Measurements from ENCODE around the gene PTPRD. TPM values are rescaled to one million over a fixed set of nuclear protein-coding genes. Genes with fewer than 3 reads are reported as not detected.

PTPRD gene
- total and polyA plus RNA-seq, 2 of the 4 experiments (the other 2 are of a cell fraction), result 0.07 to 0.18 TPM

DNA sequence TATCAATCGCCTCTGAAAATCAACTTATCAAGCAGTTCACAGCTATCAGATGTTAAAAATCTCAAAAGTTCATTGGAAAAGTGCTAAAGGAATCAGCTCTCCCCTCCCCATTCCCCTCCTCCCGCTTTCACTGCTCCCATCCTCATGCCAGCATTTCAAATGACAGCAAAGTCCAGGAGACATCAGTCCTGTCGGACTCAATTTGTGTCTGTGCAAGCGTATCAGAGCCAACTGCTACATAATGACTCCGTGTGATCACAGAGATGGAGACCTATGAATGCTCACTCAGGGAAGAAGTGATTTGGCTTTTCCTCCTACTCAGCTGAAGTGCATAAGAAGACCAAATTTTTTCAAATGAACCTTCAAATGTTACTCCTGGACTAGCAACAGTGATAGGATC is 1876.0 kb downstream of the PTPRD start:
- H2AK9ac ChIP-seq (replicated peaks; ENCODE audit: low read depth, low read length, poor library complexity), result no peak overlapping the region
- no peak overlapping the region for H3K27ac ChIP-seq (ENCODE audit: insufficient read depth, low read length)
- BruUV-seq (replicated peaks), result no TSS peak
- H3K23ac ChIP-seq (ENCODE audit: low read depth, low read length), result no peak overlapping the region
- H3K9ac ChIP-seq (ENCODE audit: low read depth, low read length), result no peak overlapping the region
- H3K4me3 ChIP-seq (ENCODE audit: insufficient read depth, low read depth, low read length), result no peak overlapping the region
- no peak for ATAC-seq (ENCODE audit: low read depth)
- H4K20me1 ChIP-seq (ENCODE audit: insufficient read depth, low read length), result no peaks in the 10 kb centered on the region
- no peaks in the 10 kb centered on the region for H3K27me3 ChIP-seq (ENCODE audit: control insufficient read depth, insufficient read depth, low read length)
- H3K14ac ChIP-seq (replicated peaks; ENCODE audit: low read depth, low read length), result no peak overlapping the region
- no peak overlapping the region for H3K4me2 ChIP-seq (ENCODE audit: low read depth, low read length)
- ChIA-PET CTCF (no interaction called here), POLR2A (ENCODE audit: unreplicated experiment) (no interaction called here)
- no peak for DNase-seq
- H3K4ac ChIP-seq (ENCODE audit: low read depth, low read length), result no peak overlapping the region
- no peak overlapping the region for H2BK20ac ChIP-seq (ENCODE audit: low read depth, low read length)
- no peaks in the 10 kb centered on the region for H3K9me1 ChIP-seq (ENCODE audit: insufficient read depth, low read length)
- TF ChIP-seq RFX5 (IDR thresholded peaks at IDR 0.05; ENCODE audit: low read depth, low read length) (no peak), RAD21 (IDR thresholded peaks at IDR 0.05; ENCODE audit: low read length) (no peak), MAFK (IDR thresholded peaks at IDR 0.05; ENCODE audit: low read depth, low read length) (no peak), NFE2L2 (IDR thresholded peaks at IDR 0.05; ENCODE audit: low read depth, low read length) (no peak), FOS (IDR thresholded peaks at IDR 0.05; ENCODE audit: low read depth, low read length) (no peak), MXI1 (IDR thresholded peaks at IDR 0.05; ENCODE audit: borderline replicate concordance, low read depth, low read length) (no peak), BHLHE40 (IDR thresholded peaks at IDR 0.05; ENCODE audit: low read depth, low read length) (no peak), CEBPB (IDR thresholded peaks at IDR 0.05; ENCODE audit: low read depth, low read length) (no peak), SMC3 (IDR thresholded peaks at IDR 0.05; ENCODE audit: low read depth, low read length) (no peak), RCOR1 (IDR thresholded peaks at IDR 0.05; ENCODE audit: insufficient replicate concordance, low read length) (no peak), POLR2A (IDR thresholded peaks at IDR 0.05; ENCODE audit: low read depth, low read length) (no peak)
- TF ChIP-seq, protein P1, sequence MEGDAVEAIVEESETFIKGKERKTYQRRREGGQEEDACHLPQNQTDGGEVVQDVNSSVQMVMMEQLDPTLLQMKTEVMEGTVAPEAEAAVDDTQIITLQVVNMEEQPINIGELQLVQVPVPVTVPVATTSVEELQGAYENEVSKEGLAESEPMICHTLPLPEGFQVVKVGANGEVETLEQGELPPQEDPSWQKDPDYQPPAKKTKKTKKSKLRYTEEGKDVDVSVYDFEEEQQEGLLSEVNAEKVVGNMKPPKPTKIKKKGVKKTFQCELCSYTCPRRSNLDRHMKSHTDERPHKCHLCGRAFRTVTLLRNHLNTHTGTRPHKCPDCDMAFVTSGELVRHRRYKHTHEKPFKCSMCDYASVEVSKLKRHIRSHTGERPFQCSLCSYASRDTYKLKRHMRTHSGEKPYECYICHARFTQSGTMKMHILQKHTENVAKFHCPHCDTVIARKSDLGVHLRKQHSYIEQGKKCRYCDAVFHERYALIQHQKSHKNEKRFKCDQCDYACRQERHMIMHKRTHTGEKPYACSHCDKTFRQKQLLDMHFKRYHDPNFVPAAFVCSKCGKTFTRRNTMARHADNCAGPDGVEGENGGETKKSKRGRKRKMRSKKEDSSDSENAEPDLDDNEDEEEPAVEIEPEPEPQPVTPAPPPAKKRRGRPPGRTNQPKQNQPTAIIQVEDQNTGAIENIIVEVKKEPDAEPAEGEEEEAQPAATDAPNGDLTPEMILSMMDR (conservative IDR thresholded peaks at IDR 0.05; ENCODE audit: low read depth, low read length), result no peak
- TF ChIP-seq, protein P2, sequence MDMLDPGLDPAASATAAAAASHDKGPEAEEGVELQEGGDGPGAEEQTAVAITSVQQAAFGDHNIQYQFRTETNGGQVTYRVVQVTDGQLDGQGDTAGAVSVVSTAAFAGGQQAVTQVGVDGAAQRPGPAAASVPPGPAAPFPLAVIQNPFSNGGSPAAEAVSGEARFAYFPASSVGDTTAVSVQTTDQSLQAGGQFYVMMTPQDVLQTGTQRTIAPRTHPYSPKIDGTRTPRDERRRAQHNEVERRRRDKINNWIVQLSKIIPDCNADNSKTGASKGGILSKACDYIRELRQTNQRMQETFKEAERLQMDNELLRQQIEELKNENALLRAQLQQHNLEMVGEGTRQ (IDR thresholded peaks at IDR 0.05; ENCODE audit: low read depth, low read length), result no peak
- TF ChIP-seq, protein P3, sequence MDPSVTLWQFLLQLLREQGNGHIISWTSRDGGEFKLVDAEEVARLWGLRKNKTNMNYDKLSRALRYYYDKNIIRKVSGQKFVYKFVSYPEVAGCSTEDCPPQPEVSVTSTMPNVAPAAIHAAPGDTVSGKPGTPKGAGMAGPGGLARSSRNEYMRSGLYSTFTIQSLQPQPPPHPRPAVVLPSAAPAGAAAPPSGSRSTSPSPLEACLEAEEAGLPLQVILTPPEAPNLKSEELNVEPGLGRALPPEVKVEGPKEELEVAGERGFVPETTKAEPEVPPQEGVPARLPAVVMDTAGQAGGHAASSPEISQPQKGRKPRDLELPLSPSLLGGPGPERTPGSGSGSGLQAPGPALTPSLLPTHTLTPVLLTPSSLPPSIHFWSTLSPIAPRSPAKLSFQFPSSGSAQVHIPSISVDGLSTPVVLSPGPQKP (IDR thresholded peaks at IDR 0.05; ENCODE audit: borderline replicate concordance, low read depth, low read length), result no peak
- dilution Hi-C loops (cut with HindIII; ENCODE audit: low sequenced_read_pairs, unreplicated experiment) (no loop called here), intact Hi-C loops (cut with micrococcal nuclease) (no loop called here), in situ Hi-C loops (cut with MboI; ENCODE audit: low sequenced_read_pairs) (no loop called here)
- H4K8ac ChIP-seq (ENCODE audit: low read depth in 2 of 2, low read length in 2 of 2), result no peak overlapping the region
- 80% methylated on average over 3 of the region's 5 CpGs; no CpG with 5 or more reads in 1 of the 2 experiments for WGBS, 2 experiments (ENCODE audit: extremely low coverage in 2 of 2, insufficient read length in 1 of 2)
- no peaks in the 10 kb centered on the region for H3K36me3 ChIP-seq (ENCODE audit: control insufficient read depth, insufficient read depth, low read length)
- H3K9me3 ChIP-seq (ENCODE audit: control insufficient read depth, insufficient read depth, low read length), result peaks cover 2% of the 10 kb centered on the region
- no peak overlapping the region for H3K18ac ChIP-seq (ENCODE audit: low read depth, low read length)
- no peak overlapping the region for H2BK5ac ChIP-seq (ENCODE audit: low read depth, low read length, poor library complexity, severe bottlenecking)
- H2BK15ac ChIP-seq (ENCODE audit: low read depth, low read length), result no peak overlapping the region
- no peak overlapping the region for H2AK5ac ChIP-seq (ENCODE audit: low read depth, low read length)
- H4K5ac ChIP-seq (ENCODE audit: low read depth, low read length), result no peak overlapping the region
- no peaks in the 10 kb centered on the region for H3K79me1 ChIP-seq (ENCODE audit: low read depth in 1 of 2, low read length in 2 of 2)
- no peaks in the 10 kb centered on the region for H3K4me1 ChIP-seq (ENCODE audit: control insufficient read depth, insufficient read depth, low read length)
- no peak overlapping the region for H2AFZ ChIP-seq (replicated peaks; ENCODE audit: low read length, poor library complexity)
- no peak overlapping the region for H4K91ac ChIP-seq (ENCODE audit: insufficient read depth, low read depth, low read length)
- H2BK120ac ChIP-seq (ENCODE audit: low read depth, low read length), result no peak overlapping the region
- no peak overlapping the region for H3K56ac ChIP-seq (ENCODE audit: extremely low read depth, insufficient read depth, low read length)
